ENCODE measurements around the gene LRPPRC. TPM values are rescaled to one million over a fixed set of nuclear protein-coding genes. Genes with fewer than 3 reads are reported as not detected.

LRPPRC gene
- total RNA-seq, 1 donor from 2014 or later: 85.8 TPM

- intact Hi-C loops (cut with micrococcal nuclease): no loop called here
- Histone ChIP-seq H3K36me3 (no peaks in the 10 kb centered on the region), H3K27ac (replicated peaks) (no peak overlapping the region), H3K4me3 (no peak overlapping the region), H3K27me3 (ENCODE audit: low read depth) (peaks cover 62% of the 10 kb centered on the region), H3K4me1 (no peaks in the 10 kb centered on the region), H3K9me3 (replicated peaks) (no peaks in the 10 kb centered on the region)
- DNase-seq: no peak
- no peak for TF ChIP-seq CTCF (IDR thresholded peaks at IDR 0.05; ENCODE audit: borderline replicate concordance)
Observed at GRCh38 chr2:43872151-43872550, 123.6 kb downstream of the LRPPRC start.

- peaks cover 99% of the 10 kb centered on the region for H3K27me3 ChIP-seq (ENCODE audit: low read depth)
- no peak for TF ChIP-seq CTCF (IDR thresholded peaks at IDR 0.05; ENCODE audit: borderline replicate concordance)
Observed at GRCh38 chr2:43855292-43855691, 140.5 kb downstream of the LRPPRC start.

GRCh38 chr2:43854671-43855070 lies 141.1 kb downstream of the LRPPRC start:
- no peak for TF ChIP-seq CTCF (IDR thresholded peaks at IDR 0.05; ENCODE audit: borderline replicate concordance)
- Histone ChIP-seq H3K4me1 (no peaks in the 10 kb centered on the region), H3K36me3 (no peaks in the 10 kb centered on the region), H3K27me3 (ENCODE audit: low read depth) (peaks cover 99% of the 10 kb centered on the region), H3K4me3 (no peak overlapping the region), H3K9me3 (replicated peaks) (no peaks in the 10 kb centered on the region), H3K27ac (replicated peaks) (no peak overlapping the region)
- no peak for DNase-seq
- intact Hi-C loops (cut with micrococcal nuclease): no loop called here

More at GRCh38 chr2:43855292-43855691, 140.5 kb downstream of the LRPPRC start:
- Histone ChIP-seq H3K9me3 (replicated peaks) (no peaks in the 10 kb centered on the region), H3K4me3 (no peak overlapping the region), H3K36me3 (no peaks in the 10 kb centered on the region), H3K4me1 (no peaks in the 10 kb centered on the region), H3K27ac (replicated peaks) (no peak overlapping the region)
- no peak for DNase-seq
- intact Hi-C loops (cut with micrococcal nuclease): no loop called here

- H3K4me1 ChIP-seq: no peaks in the 10 kb centered on the region
- intact Hi-C loops (cut with micrococcal nuclease): no loop called here
- no peaks in the 10 kb centered on the region for H3K36me3 ChIP-seq
- TF ChIP-seq CTCF (IDR thresholded peaks at IDR 0.05; ENCODE audit: borderline replicate concordance): no peak
- peaks cover 99% of the 10 kb centered on the region for H3K27me3 ChIP-seq (ENCODE audit: low read depth)
- H3K9me3 ChIP-seq (replicated peaks): no peaks in the 10 kb centered on the region
- DNase-seq: no peak
- H3K27ac ChIP-seq (replicated peaks): no peak overlapping the region
- no peak overlapping the region for H3K4me3 ChIP-seq
Observed at GRCh38 chr2:43853141-43854081, 142.4 kb downstream of the LRPPRC start.

- Histone ChIP-seq H3K4me3 (no peak overlapping the region), H3K4me1 (no peaks in the 10 kb centered on the region), H3K27me3 (ENCODE audit: low read depth) (peaks cover 90% of the 10 kb centered on the region), H3K9me3 (replicated peaks) (no peaks in the 10 kb centered on the region), H3K27ac (replicated peaks) (no peak overlapping the region), H3K36me3 (no peaks in the 10 kb centered on the region)
- no peak for TF ChIP-seq CTCF (IDR thresholded peaks at IDR 0.05; ENCODE audit: borderline replicate concordance)
- intact Hi-C loops (cut with micrococcal nuclease): no loop called here
- no peak for DNase-seq
Observed at GRCh38 chr2:43852196-43852730, 143.5 kb downstream of the LRPPRC start.
